COLO829 (cell line): Measurements from ENCODE around the gene FBXO34.

ENCODE experiments used
- DNase-seq: peaks from one replicate; pipeline ENCODE4 v3.0.0; 2012; ENCODE audit warnings: low spot score

The FBXO34 gene, protein sequence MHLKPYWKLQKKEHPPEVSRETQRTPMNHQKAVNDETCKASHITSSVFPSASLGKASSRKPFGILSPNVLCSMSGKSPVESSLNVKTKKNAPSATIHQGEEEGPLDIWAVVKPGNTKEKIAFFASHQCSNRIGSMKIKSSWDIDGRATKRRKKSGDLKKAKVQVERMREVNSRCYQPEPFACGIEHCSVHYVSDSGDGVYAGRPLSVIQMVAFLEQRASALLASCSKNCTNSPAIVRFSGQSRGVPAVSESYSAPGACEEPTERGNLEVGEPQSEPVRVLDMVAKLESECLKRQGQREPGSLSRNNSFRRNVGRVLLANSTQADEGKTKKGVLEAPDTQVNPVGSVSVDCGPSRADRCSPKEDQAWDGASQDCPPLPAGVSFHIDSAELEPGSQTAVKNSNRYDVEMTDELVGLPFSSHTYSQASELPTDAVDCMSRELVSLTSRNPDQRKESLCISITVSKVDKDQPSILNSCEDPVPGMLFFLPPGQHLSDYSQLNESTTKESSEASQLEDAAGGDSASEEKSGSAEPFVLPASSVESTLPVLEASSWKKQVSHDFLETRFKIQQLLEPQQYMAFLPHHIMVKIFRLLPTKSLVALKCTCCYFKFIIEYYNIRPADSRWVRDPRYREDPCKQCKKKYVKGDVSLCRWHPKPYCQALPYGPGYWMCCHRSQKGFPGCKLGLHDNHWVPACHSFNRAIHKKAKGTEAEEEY

DNA sequence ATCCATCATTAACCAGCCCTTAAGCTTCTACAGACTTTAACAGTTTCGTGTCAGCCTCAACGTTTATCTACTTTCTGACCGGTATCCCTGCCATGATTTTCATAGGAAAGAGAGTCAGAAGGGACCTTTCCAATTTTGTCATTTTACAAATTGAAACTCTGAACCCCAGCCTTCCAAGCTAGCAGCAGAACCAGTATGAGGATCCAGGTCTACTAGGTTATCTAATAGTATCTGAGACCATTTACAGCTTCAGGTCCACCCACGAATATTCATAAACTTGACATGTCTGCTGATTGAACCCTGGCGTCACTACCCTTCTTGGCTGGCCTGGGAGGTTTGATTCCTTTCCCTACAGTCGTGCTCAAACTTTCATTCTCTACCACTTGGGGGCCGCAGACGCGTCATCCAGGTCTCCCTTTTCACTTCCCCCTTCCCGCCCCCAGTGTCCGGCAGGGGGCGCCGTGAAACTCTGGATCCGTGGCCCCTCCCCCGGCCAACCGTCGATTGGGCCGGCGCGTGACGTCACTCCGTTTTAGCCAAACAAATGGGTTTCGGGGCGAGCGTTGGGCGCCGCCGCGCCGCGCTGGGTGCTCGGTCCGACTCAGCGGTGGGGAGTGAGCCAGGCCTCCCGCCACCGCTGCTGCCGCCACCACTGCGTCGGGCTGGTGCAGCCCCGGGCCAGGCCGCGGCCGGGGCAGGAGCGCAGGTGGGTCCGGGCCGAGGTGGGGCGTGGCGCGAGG, at the start of gene FBXO34:
Gene FBXO34 (plus strand): TSS at position 590 of the 740 bp plus-strand sequence. CDS start 78,970 bp downstream, outside the sequence.
- DNase-seq: peak; percentile 86

DNA sequence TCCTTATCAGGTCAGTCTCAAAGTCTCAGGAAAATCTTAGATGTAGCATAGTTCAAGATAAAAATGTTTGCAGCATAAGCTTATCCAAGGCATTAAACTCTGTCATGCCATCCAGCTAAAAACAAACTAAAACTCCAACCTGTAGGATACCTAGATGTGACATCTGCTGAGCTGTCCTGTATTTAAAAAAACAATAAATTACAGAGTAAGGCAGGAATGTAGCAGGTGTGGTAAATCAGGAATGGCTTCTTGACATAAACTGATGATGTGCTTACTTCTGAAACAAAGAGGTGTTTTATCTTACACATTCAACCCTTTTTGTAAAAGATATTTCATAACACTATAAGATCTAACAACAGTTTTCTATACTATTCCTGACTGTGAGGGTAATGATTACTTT, 49.3 kb upstream of the FBXO34 start:
- no peak for DNase-seq

DNA sequence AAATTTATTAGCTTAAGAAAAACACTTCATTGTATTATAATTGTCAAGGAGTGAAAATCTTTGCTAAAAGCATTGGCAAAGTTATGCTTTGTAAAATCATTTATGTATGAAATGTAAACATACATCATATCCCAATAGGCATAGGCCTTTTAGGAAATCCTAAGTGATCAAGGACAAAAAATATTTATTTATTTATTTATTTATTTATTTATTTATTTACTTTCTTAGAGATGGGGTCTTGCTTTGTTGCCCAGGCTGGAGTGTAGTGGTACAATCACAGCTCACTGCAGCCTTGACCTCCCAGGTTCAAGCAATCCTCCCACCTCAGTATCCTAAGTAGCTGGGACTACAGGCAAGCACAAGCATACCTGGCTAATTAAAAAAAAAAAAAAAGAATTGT, 47.9 kb upstream of the FBXO34 start:
- DNase-seq: no peak

DNA sequence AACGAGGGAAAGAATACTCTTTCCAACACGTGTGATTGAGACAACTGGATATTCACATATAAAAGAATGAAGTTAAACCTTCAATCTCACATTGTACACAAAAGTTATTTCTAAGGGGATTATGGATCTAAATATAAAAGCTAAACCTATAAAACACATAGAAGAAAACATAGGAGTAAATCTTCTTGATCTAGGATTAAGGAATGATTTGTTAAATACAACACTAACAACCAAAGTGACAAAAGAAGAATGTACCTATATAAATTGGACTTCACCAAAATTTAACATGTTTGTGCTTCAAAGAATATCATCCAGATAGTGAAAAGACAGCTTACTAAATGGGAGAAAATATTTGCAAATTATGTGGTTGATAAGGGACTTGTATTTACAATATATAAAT, 43.0 kb upstream of the FBXO34 start:
- no peak for DNase-seq

DNA sequence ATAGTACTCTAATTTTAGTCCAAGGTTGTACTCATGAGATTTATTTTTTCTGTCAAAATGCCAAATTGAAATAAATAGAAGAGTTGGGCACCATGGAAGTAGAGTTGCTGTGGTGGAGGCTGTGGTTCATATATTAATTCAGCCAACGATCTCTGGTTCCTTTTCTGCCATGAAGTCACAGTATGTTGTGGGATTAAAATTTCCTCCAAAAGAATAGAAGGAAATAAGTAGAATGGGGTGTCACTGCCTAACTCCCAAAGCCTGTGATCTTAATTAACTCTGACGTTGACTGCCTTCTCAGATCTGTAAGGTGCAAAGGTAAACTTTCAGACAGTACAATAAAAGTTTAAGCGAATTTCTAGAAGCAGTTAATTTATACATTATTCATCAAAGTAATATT, 37.6 kb upstream of the FBXO34 start:
- no peak for DNase-seq

DNA sequence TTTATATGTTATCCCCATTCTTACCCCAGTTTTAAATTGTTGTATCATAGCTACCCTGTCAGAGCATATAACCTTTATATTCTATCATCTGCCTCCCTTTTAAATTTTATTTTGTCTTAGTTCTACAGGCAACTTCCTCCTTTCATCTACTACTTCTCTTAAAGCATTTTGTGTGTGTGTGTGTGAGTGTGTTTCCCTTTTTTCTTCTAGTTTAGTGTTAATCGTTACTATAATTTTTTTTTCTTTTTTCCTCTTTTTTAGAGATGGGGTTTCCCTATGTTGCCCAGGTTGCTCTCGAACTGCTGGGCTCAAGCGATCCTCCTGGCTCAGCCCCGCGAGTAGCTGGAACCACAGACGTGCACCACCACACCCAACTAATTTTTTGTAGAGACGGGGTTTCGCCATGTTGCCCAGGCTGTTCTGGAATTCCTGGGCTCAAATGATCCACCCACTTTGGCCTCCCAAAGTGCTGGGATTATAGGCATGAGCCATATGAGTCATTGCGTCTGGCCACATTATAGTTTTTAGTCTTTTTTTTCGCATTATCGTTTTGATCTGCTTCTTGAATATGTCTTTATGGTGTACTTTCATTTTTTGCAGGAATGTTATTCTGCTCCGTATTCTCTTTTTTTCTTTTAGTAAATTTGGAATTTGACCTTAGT, 33.1 kb upstream of the FBXO34 start:
- no peak for DNase-seq

DNA sequence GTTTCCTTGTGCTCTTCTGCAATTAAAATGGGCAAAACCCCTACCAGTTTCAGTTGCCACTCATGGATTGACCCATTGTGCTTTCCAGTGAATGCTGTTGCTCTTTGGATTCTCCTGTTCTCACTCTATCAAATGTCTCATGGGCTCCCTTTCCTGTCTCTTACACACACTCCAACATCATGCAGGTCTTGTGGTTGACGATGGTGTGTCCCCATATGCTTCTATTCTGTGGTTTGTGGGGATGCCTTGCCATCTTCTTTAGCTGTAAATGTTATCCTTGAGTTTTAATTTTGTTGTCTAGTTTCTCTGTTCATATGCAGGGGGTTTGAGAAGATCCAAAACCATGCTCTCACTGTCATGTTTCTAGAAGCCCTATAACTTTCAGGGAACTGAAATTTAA, 31.9 kb upstream of the FBXO34 start:
- no peak for DNase-seq

DNA sequence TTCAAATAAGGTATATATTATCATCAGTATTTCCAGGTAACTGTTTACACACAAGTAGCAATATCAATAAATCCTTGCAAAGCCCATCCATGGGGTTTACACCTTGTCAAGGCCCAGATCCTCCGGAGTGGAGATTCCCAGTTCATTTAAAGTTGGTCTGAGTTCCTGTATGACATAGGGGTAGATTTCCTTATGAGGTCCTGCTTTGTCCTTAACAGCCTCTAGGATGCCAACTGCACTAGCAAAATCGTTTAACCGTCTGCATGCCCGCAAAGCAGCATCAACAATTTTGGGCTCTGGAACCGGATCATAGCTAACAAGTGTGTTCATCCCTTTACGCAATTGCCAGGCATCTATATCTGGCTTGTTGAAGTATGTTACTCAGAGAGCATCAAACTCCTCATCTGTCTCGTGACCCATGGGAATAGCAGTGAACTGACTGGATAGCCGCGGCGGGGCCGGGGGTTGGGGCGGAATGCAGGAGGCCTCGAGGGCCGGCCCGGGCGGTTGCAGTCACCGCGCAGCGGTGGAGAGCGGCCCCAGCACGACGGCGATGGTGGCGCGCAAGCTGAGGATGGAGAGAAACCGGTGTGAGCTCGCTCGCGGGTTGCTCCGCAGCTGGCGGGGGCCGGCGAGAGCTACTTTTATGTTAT, 30.6 kb upstream of the FBXO34 start:
- DNase-seq: no peak

DNA sequence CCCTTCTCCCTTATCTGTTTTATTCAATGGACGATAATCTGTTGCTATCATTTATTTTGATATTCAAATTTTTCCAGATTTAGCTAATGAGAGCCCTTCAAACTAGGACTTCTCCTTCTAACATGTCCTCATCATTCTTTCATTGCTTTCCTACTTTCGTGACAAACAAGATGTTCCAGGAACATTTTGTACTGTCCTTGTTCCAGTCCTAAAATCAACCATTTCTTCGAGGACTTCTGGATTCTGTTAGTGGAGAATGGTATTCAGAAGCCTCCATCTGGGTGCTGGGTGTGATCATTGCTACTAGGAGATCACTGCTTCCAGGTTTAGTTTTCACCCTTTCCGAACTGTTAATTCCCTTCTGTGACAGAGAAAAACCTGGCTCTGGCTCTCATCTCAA, 29.5 kb upstream of the FBXO34 start:
- DNase-seq: no peak

DNA sequence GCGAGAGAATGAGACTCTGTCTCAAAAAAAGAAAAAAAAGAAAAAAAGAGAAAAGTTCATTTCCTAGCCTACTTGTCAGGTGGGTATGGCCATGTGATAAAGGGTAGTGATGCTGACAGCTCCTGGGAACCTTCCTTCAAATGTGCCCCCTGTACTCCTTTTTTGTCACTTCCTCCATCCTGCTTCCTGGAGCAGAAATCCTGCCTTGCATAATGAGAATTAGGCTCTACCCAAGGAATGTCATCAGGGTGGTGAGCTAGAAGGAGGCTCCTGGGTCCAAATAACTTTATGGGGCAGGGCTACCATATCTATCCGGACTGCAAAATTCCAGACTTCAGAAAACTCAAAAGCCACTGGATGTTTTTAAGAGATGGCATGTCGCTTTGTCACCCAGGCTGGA, 27.8 kb upstream of the FBXO34 start:
- DNase-seq: no peak

DNA sequence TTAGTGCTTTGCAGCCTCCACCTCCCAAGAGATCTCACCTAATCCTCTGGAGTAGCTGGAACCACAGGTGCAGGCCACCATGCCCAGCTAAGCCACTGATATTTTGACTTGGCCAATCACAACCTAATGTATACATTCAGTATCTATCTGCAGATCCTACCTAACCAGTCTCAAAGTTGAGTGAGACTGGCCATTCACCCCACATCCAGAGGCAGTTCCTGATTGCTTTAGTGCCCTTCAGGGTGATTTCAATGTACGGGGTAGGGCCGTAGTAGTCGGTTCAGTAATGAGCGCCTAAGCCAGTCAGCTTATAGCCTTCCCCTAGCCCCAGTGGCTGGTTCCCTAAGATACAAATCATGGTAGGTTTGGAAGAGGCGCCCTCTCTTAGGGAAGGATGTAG, 27.4 kb upstream of the FBXO34 start:
- no peak for DNase-seq

DNA sequence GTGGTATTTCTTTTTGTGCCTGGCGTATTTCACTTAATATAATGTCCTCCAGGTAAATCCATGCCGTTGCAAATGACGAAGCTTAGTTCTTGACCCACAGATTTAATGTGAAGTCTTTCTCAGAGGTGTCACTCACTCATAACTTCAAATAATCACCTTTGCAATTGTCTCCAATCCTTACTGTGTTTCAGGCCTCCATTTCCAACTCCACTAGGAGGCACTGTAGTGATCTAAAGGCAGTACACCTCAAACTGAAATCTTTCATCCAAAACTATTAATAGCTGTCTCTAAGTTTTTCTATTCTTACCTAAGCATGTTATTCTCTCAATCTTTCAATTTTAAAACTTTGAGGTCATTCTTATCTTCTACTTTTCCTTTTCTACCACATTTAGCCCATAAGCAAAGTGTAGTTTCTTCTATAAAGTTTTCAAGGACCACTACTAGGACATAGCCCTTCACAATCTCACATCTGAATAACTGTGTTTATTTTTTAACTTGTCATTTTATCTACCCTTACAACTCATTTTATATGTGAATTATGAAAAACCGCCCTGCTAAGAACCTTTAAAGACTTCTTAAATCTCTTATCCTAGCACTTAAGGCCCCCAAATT, 25.5 kb upstream of the FBXO34 start:
- no peak for DNase-seq

DNA sequence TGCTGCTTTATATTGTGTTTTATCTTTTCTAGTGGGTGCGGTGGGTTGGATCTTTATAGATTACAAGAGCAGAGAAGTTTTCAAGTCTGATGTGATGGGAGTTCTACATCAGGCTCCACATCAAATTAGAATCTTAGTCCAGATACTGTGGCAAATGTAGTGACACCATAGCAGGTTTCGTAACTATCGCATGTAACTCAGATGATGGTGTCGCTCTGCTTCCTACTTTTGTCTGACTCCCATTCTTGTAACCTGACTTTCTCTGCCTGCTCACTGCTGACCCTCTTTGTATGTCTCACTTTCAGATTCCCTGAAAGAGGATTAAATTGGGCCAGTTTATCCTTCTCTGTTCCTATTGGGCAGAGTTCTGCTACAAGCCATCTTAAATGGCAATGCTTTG, 22.8 kb upstream of the FBXO34 start:
- DNase-seq: no peak

DNA sequence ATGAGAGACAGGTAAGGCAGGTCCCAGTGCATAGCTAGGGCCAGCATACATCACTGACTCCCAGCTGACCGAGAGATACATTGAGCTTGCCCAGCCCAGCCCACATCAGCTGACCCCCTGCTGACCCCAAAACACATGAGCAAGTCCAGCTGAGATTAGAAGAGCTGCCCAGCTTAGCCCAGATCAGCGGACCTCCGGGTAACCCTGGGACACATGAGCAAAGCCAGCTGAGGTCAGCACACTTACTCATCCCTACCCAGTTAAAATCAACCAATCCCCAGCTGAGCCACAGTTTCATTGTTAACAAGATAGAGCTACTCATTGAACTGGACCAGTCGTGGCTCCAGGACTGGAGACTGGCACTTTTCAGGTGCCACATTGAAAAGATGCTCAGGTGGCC, 21.8 kb upstream of the FBXO34 start:
- peak; percentile 64 for DNase-seq

DNA sequence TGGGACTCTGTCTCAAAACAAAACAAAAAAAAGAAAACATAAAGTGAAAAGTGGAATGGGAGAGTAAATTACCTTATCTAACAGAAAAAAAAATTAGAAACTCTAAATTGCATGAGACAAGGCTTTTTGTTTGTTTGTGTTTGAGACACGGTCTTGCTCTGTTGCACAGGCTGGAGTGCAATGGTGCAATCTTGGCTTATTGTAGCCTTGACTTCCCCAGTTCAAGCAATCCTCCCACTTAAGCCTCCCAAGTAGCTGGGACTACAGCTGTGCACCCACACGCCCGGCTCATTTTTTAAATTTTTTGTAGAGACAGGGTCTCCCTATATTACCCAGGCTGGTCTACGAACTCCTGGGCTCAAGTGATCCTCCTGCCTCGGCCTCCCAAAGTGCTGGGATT, 17.9 kb upstream of the FBXO34 start:
- DNase-seq: no peak

DNA sequence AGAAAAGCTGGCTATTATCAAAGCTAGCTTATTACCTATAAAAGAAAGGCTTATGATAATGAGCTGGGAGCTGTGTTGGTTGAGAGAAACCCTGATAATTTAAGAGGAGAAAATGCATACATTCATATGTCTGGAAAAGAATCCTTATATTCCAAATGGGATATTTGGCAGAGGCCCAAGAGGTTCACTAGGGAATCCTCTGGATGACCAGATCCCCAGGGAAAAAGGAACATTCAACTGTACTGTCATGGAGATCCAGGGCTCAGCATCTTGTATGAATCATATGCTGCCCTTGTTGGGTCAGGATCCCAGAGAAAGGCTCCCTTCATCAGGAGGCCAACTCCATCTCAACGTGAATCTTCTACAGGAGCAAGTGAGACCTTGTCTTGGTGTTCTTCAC, 16.6 kb upstream of the FBXO34 start:
- peak; percentile 27 for DNase-seq

DNA sequence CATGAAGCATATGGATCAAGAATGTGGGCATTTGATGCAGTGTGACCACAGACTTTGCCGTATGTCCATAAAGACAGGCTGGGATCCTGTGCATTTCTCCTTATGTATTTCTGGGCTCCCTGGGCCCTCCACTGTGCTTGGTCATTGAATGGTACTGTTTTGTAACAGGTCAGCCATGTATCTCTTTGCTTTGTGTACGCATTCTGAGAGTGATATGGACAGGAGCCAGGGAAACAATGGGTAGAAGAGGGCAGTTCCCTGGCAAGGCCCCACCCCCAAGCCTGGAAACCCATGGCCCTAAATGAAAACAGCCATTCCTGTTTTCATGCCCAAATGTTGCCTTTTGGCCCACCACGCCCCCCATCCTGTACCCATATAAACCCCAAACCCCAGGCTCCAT, 15.2 kb upstream of the FBXO34 start:
- DNase-seq: no peak

DNA sequence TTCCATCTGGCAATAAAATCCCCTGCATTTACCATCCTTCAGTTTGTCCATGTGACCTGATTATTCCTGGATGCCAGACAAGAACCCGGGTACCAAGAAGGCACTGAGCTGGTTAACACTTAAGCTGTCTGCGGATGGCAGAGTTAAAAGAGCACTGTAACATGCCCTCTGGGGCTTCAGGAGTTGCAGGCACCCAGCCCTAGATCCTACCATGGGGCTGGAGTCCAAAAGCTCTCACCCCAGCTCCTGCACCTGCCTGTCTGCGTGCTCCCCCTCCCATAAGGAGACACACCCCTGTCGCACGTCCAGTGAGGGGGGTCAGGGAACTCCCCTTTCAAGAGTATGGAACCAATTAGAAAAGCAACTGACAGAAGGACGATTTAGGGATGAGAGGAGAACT, 14.6 kb upstream of the FBXO34 start:
- DNase-seq: no peak

DNA sequence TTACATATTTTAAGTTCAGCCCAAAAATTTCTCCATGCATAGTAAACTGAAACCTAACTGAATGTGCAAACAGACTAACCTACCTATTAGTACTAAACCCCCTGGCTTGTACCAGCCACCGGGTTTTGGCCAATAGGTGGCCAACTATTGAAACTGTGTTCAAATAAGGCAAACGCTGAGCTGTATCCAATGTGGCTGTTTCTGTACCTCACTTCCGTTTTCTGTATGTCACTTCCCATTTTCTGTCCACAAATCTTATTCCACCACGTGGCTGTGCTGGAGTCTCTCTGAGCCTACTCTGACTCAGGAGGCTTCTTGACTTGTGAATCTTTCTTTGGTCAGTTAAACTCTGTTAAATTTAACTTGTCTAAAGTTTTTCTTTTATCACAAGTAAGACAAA, 6.0 kb upstream of the FBXO34 start:
- no peak for DNase-seq

DNA sequence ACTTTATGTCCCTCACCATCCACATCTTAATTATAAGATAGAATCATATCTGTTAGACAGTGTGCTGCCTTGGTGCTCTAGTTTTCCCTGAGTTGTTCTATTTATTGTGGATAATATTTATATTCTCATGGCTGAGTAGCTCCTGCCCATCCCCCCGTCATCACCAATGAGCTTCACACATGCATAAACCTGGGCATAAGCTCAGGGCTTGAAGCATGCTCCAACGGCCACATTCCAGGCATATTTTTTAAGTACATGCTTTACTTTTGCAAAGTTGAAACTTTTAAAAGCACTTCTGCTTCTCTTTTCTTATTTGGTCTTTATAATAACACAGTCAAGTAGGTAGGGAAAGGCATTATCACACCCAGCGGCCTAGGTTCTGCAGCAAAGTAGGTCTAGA, 3.4 kb upstream of the FBXO34 start:
- no peak for DNase-seq

DNA sequence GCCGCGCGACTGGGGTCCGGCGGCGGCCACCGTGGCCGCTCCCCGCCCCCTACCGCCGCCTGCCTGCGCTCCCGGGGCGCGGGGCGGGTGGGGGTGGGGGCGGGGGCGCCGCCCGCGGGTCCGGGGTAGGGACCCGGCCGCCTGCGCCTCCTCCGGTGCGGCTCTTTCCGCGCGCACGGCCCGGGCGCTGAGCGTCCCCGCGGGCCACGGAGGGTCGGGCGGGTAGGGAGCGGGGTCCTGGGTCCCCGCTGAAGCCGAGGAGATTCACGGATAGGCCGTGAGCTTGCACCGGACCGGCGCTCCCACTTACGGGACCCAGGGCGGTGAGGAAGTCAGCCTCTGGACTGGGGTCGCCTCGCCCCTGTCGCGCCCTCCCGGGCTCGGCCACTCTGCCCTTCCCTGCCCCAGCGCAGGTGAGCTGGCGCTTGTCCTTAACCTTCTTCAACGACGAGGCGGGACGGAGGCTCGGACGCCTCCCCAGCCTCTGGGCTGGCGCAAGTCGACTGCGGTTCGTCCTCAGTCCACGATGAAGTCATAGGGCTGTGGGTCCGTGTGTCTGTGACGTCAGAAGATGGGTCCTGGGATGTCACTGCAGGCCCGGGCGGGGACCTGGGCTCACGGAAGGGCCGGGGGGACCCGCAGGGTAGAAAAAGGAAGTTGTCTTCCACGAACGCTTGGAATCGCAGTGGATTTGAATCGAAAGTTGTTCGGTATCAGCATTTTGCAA, 514 bp downstream of the FBXO34 start:
- DNase-seq: peak; percentile 78
